ENCODE measurements around the gene ZXDC. TPM values are rescaled to one million over a fixed set of nuclear protein-coding genes. Genes with fewer than 3 reads are reported as not detected.

Gene ZXDC
- total RNA-seq, 2 donors from 2014 or later, result 20.4 to 28.5 TPM

- no peak overlapping the region for H3K4me3 ChIP-seq
- no peak for DNase-seq
Measured at GRCh38 chr3:126493051-126493450, 17.4 kb upstream of the ZXDC start.

GRCh38 chr3:126491221-126492013 is 15.7 kb upstream of the ZXDC start:
- Histone ChIP-seq H3K4me3 (no peak overlapping the region), H3K36me3 (no peaks in the 10 kb centered on the region), H3K4me1 (no peaks in the 10 kb centered on the region), H3K27me3 (no peaks in the 10 kb centered on the region), H3K27ac (no peak overlapping the region), H3K9ac (ENCODE audit: low read depth in 2 of 2, low read length in 2 of 2) (no peak overlapping the region), H3K9me3 (no peaks in the 10 kb centered on the region)
- TF ChIP-seq, protein P1, sequence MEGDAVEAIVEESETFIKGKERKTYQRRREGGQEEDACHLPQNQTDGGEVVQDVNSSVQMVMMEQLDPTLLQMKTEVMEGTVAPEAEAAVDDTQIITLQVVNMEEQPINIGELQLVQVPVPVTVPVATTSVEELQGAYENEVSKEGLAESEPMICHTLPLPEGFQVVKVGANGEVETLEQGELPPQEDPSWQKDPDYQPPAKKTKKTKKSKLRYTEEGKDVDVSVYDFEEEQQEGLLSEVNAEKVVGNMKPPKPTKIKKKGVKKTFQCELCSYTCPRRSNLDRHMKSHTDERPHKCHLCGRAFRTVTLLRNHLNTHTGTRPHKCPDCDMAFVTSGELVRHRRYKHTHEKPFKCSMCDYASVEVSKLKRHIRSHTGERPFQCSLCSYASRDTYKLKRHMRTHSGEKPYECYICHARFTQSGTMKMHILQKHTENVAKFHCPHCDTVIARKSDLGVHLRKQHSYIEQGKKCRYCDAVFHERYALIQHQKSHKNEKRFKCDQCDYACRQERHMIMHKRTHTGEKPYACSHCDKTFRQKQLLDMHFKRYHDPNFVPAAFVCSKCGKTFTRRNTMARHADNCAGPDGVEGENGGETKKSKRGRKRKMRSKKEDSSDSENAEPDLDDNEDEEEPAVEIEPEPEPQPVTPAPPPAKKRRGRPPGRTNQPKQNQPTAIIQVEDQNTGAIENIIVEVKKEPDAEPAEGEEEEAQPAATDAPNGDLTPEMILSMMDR (IDR thresholded peaks at IDR 0.05), result no peak
- intact Hi-C loops (cut with DNase I), result no loop called here
- DNase-seq, result no peak

More at GRCh38 chr3:126493051-126493450, 17.4 kb upstream of the ZXDC start:
- H3K4me1 ChIP-seq, result no peaks in the 10 kb centered on the region
- no peak overlapping the region for H3K27ac ChIP-seq
- intact Hi-C loops (cut with DNase I), result no loop called here
- H3K9me3 ChIP-seq, result no peaks in the 10 kb centered on the region
- H3K27me3 ChIP-seq, result no peaks in the 10 kb centered on the region
- TF ChIP-seq, protein P1 (IDR thresholded peaks at IDR 0.05), result no peak
- H3K36me3 ChIP-seq, result no peaks in the 10 kb centered on the region
- H3K9ac ChIP-seq (ENCODE audit: low read depth in 2 of 2, low read length in 2 of 2), result no peak overlapping the region

DNA sequence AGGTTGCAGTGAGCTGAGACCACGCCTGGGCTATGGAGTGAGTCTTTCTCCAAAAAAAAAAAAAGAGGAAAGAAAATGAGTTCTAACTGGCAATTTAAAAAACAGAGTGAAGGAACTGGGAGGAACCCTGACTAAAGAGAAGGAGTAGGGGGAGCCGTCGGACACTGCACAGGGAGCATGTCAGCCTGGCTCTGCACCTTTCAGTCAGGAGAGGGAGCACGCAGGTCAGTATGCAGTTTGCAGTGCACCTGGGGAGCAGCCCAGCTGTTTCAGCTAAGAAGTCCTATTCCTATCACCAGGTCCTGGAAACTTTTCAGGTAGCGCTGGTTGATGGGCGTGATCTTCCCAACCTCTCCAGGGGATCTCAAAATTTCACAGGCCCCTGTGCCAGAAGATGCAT is 14.9 kb upstream of the ZXDC start:
- H3K36me3 ChIP-seq, result no peaks in the 10 kb centered on the region
- H3K9me3 ChIP-seq, result no peaks in the 10 kb centered on the region
- no peak overlapping the region for H3K4me3 ChIP-seq
- no peaks in the 10 kb centered on the region for H3K4me1 ChIP-seq
- no peak overlapping the region for H3K27ac ChIP-seq
- no peak for DNase-seq
- intact Hi-C loops (cut with DNase I), result no loop called here
- no peak overlapping the region for H3K9ac ChIP-seq (ENCODE audit: low read depth in 2 of 2, low read length in 2 of 2)
- TF ChIP-seq, protein P1 (IDR thresholded peaks at IDR 0.05), result no peak
- no peaks in the 10 kb centered on the region for H3K27me3 ChIP-seq

GRCh38 chr3:126488886-126489569 is 13.3 kb upstream of the ZXDC start:
- no peak overlapping the region for H3K9ac ChIP-seq (ENCODE audit: low read depth in 2 of 2, low read length in 2 of 2)
- no peaks in the 10 kb centered on the region for H3K36me3 ChIP-seq
- no peak overlapping the region for H3K27ac ChIP-seq
- intact Hi-C loops (cut with DNase I), result no loop called here
- H3K4me3 ChIP-seq, result no peak overlapping the region
- H3K4me1 ChIP-seq, result no peaks in the 10 kb centered on the region
- H3K9me3 ChIP-seq, result no peaks in the 10 kb centered on the region
- H3K27me3 ChIP-seq, result no peaks in the 10 kb centered on the region
- no peak for DNase-seq
- TF ChIP-seq, protein P1 (IDR thresholded peaks at IDR 0.05), result no peak

- no peak overlapping the region for H3K27ac ChIP-seq
- H3K36me3 ChIP-seq, result no peaks in the 10 kb centered on the region
- H3K27me3 ChIP-seq, result no peaks in the 10 kb centered on the region
- TF ChIP-seq, protein P1 (IDR thresholded peaks at IDR 0.05), result no peak
- intact Hi-C loops (cut with DNase I), result no loop called here
- no peak overlapping the region for H3K9ac ChIP-seq (ENCODE audit: low read depth in 2 of 2, low read length in 2 of 2)
- no peaks in the 10 kb centered on the region for H3K9me3 ChIP-seq
- H3K4me3 ChIP-seq, result no peak overlapping the region
- no peak for DNase-seq
- no peaks in the 10 kb centered on the region for H3K4me1 ChIP-seq
Measured at GRCh38 chr3:126488185-126488584, 12.5 kb upstream of the ZXDC start.

Measured in colonic mucosa (tissue), 4 donors.